Astrocyte (in vitro differentiated cells and primary cell): ENCODE results near the gene TLN1. TPM values are rescaled to one million over a fixed set of nuclear protein-coding genes. Genes with fewer than 3 reads are reported as not detected.

Experiments
- DNase-seq: peaks from one replicate; pipeline ENCODE4 v3.0.0-alpha.2; 2010; ENCODE audit warnings: low read depth
- FAIRE-seq: peaks from 2 replicates; lab custom pipeline; 2011; peaks lifted over from hg19 to GRCh38; lab: Jason Lieb, UNC
- H2AFZ ChIP-seq: 2 replicates; pipeline ENCODE4 v1.6.0; 2012; ENCODE audit warnings: low read depth, low read length, inconsistent platforms
- H3K27ac ChIP-seq: 2 replicates; pipeline ENCODE4 v1.5.1; 2011; ENCODE audit warnings: low read depth, low read length, inconsistent platforms
- H3K27me3 ChIP-seq: 2 replicates; pipeline ENCODE4 v1.6.0; 2011; ENCODE audit warnings: low read length, inconsistent platforms; ENCODE audit not compliant: insufficient read depth
- H3K36me3 ChIP-seq: 2 replicates; pipeline ENCODE4 v1.5.1; 2011; ENCODE audit warnings: low read length, inconsistent platforms; ENCODE audit not compliant: insufficient read depth
- H3K4me1 ChIP-seq: 2 replicates; pipeline ENCODE4 v1.5.1; 2011; ENCODE audit warnings: low read length, inconsistent platforms; ENCODE audit not compliant: insufficient read depth
- H3K4me2 ChIP-seq: 2 replicates; pipeline ENCODE4 v1.6.0; 2012; ENCODE audit warnings: low read length, inconsistent platforms
- H3K4me3 ChIP-seq: 2 replicates; pipeline ENCODE4 v1.5.1; 2011; ENCODE audit warnings: low read depth, mild to moderate bottlenecking, low read length, inconsistent platforms; ENCODE audit not compliant: insufficient read depth
- H3K79me2 ChIP-seq: 2 replicates; pipeline ENCODE4 v1.6.0; 2012; ENCODE audit warnings: mild to moderate bottlenecking, low read length, inconsistent platforms; ENCODE audit not compliant: insufficient read depth
- H3K9ac ChIP-seq: 2 replicates; pipeline ENCODE4 v1.6.0; 2012; ENCODE audit warnings: mild to moderate bottlenecking, low read length, inconsistent platforms
- H3K9me3 ChIP-seq: 2 replicates; pipeline ENCODE4 v1.5.1; 2012; ENCODE audit warnings: low read depth, mild to moderate bottlenecking, low read length, inconsistent platforms; ENCODE audit not compliant: insufficient read depth
- H4K20me1 ChIP-seq: 2 replicates; pipeline ENCODE4 v1.6.0; 2012; ENCODE audit warnings: low read length, inconsistent platforms; ENCODE audit not compliant: insufficient read depth
- H3K27ac Mint-ChIP-seq: one replicate; pipeline ENCODE4 v1.8.0; 2021; ENCODE audit warnings: mild to moderate bottlenecking, mixed read lengths; ENCODE audit not compliant: unreplicated experiment
- H3K27me3 Mint-ChIP-seq: one replicate; pipeline ENCODE4 v1.8.0; 2021; ENCODE audit warnings: low read depth, mixed read lengths; ENCODE audit not compliant: unreplicated experiment
- H3K36me3 Mint-ChIP-seq: one replicate; pipeline ENCODE4 v1.8.0; 2021; ENCODE audit warnings: low read depth, mixed read lengths; ENCODE audit not compliant: unreplicated experiment
- H3K4me1 Mint-ChIP-seq: one replicate; pipeline ENCODE4 v1.8.0; 2021; ENCODE audit warnings: low read depth, mixed read lengths; ENCODE audit not compliant: unreplicated experiment
- H3K4me3 Mint-ChIP-seq: one replicate; pipeline ENCODE4 v1.8.0; 2021; ENCODE audit warnings: mild to moderate bottlenecking, moderate library complexity, mixed read lengths; ENCODE audit not compliant: unreplicated experiment
- H3K9me3 Mint-ChIP-seq: one replicate; pipeline ENCODE4 v1.8.0; 2021; ENCODE audit warnings: mild to moderate bottlenecking, mixed read lengths; ENCODE audit not compliant: unreplicated experiment
- EZH2 ChIP-seq: IDR thresholded peaks from 2 replicates; pipeline ENCODE4 v1.6.1; 2012; ENCODE audit warnings: mild to moderate bottlenecking, low read length, inconsistent platforms; ENCODE audit not compliant: insufficient read depth
- total RNA-seq: library from RNA; stranded (reverse); gene quantifications from 2 replicates; pipeline ENCODE4 v1.2.1, GENCODE V29; 2021
- TF ChIP-seq, protein P1 (sequence below): IDR thresholded peaks from 2 replicates; pipeline ENCODE4 v1.5.1; 2011; ENCODE audit warnings: low read depth, mild to moderate bottlenecking, inconsistent platforms, low read length, moderate library complexity; ENCODE audit not compliant: insufficient read depth

Gene TLN1
- total RNA-seq, 1 donor from 2014 or later = 525 TPM

- TF ChIP-seq, protein P1, sequence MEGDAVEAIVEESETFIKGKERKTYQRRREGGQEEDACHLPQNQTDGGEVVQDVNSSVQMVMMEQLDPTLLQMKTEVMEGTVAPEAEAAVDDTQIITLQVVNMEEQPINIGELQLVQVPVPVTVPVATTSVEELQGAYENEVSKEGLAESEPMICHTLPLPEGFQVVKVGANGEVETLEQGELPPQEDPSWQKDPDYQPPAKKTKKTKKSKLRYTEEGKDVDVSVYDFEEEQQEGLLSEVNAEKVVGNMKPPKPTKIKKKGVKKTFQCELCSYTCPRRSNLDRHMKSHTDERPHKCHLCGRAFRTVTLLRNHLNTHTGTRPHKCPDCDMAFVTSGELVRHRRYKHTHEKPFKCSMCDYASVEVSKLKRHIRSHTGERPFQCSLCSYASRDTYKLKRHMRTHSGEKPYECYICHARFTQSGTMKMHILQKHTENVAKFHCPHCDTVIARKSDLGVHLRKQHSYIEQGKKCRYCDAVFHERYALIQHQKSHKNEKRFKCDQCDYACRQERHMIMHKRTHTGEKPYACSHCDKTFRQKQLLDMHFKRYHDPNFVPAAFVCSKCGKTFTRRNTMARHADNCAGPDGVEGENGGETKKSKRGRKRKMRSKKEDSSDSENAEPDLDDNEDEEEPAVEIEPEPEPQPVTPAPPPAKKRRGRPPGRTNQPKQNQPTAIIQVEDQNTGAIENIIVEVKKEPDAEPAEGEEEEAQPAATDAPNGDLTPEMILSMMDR = no peak
- H2AFZ ChIP-seq = no peak overlapping the region
- H3K27ac Mint-ChIP-seq = no peak overlapping the region
- no peaks in the 10 kb centered on the region for H4K20me1 ChIP-seq
- no peaks in the 10 kb centered on the region for H3K4me1 ChIP-seq
- no peak overlapping the region for H3K4me3 ChIP-seq
- H3K4me3 Mint-ChIP-seq = no peak overlapping the region
- no peaks in the 10 kb centered on the region for H3K36me3 ChIP-seq
- H3K27ac ChIP-seq = no peak overlapping the region
- no peaks in the 10 kb centered on the region for H3K4me1 Mint-ChIP-seq
- FAIRE-seq (no peak), DNase-seq (no peak)
- H3K27me3 ChIP-seq = peaks cover 24% of the 10 kb centered on the region
- no peaks in the 10 kb centered on the region for H3K36me3 Mint-ChIP-seq
- no peak overlapping the region for H3K9ac ChIP-seq
- H3K27me3 Mint-ChIP-seq = no peaks in the 10 kb centered on the region
- no peaks in the 10 kb centered on the region for H3K9me3 ChIP-seq
- no peaks in the 10 kb centered on the region for H3K9me3 Mint-ChIP-seq
- no peak overlapping the region for H3K4me2 ChIP-seq
- no peaks in the 10 kb centered on the region for H3K79me2 ChIP-seq
Measured at GRCh38 chr9:35769763-35770162, 37.8 kb upstream of the TLN1 start.

DNA sequence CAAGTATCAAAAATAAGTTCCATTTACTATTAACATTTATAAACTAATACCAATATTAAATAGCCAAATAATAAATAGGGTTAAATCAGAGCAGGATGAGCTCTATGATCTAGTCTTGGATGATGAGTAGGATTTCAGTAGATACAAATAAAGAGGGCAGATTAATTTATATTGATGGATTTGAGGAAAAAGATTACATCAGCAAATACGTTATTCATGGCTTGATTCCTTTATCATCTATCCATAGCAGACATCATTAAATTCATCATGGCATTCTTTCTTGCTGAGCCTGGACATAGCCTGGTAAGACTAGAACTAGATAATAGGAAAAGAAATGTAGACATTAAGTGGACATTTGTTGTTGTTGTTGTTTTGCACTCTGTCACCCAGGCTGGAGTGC, 35.5 kb upstream of the TLN1 start:
- H3K4me3 ChIP-seq = no peak overlapping the region
- Mint-ChIP-seq H3K9me3 (no peaks in the 10 kb centered on the region), H3K27ac (no peak overlapping the region), H3K4me1 (no peaks in the 10 kb centered on the region), H3K4me3 (no peak overlapping the region), H3K36me3 (no peaks in the 10 kb centered on the region), H3K27me3 (no peaks in the 10 kb centered on the region)
- no peak overlapping the region for H3K4me2 ChIP-seq
- no peak for DNase-seq
- H2AFZ ChIP-seq = no peak overlapping the region
- no peaks in the 10 kb centered on the region for H3K4me1 ChIP-seq
- no peaks in the 10 kb centered on the region for H4K20me1 ChIP-seq
- no peaks in the 10 kb centered on the region for H3K79me2 ChIP-seq
- H3K9ac ChIP-seq = no peak overlapping the region
- FAIRE-seq = no peak
- H3K27me3 ChIP-seq = peaks cover 24% of the 10 kb centered on the region
- no peak for TF ChIP-seq EZH2
- TF ChIP-seq, protein P1 = no peak
- H3K9me3 ChIP-seq = no peaks in the 10 kb centered on the region
- no peaks in the 10 kb centered on the region for H3K36me3 ChIP-seq
- no peak overlapping the region for H3K27ac ChIP-seq

DNA sequence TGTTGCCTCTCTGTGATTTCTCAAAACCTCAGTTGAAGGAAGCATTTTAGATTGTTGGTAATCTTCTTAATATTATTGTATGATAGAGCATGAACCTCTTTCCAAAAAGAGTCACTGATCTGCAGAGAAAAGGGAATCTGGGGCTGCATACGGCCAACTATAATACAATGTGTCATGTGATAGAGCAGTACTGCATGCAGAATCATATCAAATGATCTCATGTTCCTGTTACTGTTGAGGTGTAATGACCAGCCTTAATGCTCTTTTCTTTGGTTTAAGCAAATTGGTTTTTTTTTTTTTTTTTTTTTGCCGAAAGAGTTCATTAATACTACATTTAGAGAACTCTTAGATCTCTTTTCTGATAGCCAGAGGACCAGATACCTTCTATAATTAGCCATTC, 35.0 kb upstream of the TLN1 start:
- Mint-ChIP-seq H3K27ac (no peak overlapping the region), H3K36me3 (no peaks in the 10 kb centered on the region), H3K9me3 (no peaks in the 10 kb centered on the region), H3K4me1 (no peaks in the 10 kb centered on the region), H3K27me3 (no peaks in the 10 kb centered on the region), H3K4me3 (no peak overlapping the region)
- no peak for DNase-seq
- Histone ChIP-seq H3K9ac (no peak overlapping the region), H3K4me1 (no peaks in the 10 kb centered on the region), H3K4me2 (no peak overlapping the region), H3K79me2 (no peaks in the 10 kb centered on the region), H3K36me3 (no peaks in the 10 kb centered on the region), H4K20me1 (no peaks in the 10 kb centered on the region), H2AFZ (no peak overlapping the region), H3K4me3 (no peak overlapping the region), H3K9me3 (no peaks in the 10 kb centered on the region), H3K27me3 (peaks cover 24% of the 10 kb centered on the region), H3K27ac (no peak overlapping the region)
- no peak for TF ChIP-seq EZH2
- TF ChIP-seq, protein P1 = no peak
- no peak for FAIRE-seq
